ENCODE measurements around the gene BCL3. TPM values are rescaled to one million over a fixed set of nuclear protein-coding genes. Genes with fewer than 3 reads are reported as not detected.
A peak's percentile ranks its signal among the peaks of the same experiment; 100 is the strongest.

BCL3 gene
- total and polyA plus RNA-seq, 2 of the 13 experiments (the other 11 are each of a cell fraction or from before 2014, with no cell fraction given): 2.3 to 4.0 TPM

DNA sequence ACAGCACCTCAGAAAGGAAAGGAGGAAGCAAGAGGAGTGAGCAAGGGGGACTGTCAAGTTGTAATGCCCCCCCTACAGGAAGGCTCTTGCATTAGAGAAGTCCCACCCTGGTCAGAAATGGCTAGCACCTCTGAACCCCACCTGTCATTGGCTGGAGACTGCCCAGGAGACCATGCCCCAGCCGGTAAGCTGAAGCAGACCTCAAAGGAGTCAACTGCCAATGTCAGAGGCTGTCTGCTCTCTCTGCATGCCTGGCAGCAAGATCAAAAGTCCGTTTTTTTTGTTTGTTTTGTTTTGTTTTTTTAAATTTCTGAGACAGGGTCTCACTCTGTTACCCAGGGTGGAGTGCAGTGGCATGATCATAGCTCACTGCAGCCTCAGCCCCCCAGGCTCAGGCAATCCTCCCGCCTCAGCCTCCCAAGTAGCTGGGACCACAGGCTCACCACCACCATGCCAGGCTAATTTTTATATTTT, 8.1 kb upstream of the BCL3 start (continued):
- TF ChIP-seq FOXP1 (IDR thresholded peaks at IDR 0.05) (no peak), FOXP1 (CRISPR knock-in tag; IDR thresholded peaks at IDR 0.05) (0 out of 2 replicates have a peak, but pooled peaks have one; percentile 23), SNAI1 (CRISPR knock-in tag; IDR thresholded peaks at IDR 0.05; ENCODE audit: borderline replicate concordance) (no peak), CENPX (CRISPR knock-in tag; IDR thresholded peaks at IDR 0.05) (no peak), ZNF891 (CRISPR knock-in tag; IDR thresholded peaks at IDR 0.05) (no peak), ZNF530 (CRISPR knock-in tag; IDR thresholded peaks at IDR 0.05; ENCODE audit: low read depth) (no peak), MIXL1 (CRISPR knock-in tag; IDR thresholded peaks at IDR 0.05) (0 out of 2 replicates have a peak, but pooled peaks have one; percentile 23), TOE1 (CRISPR knock-in tag; IDR thresholded peaks at IDR 0.05) (no peak), ZNF800 (CRISPR knock-in tag; IDR thresholded peaks at IDR 0.05) (no peak), MTF1 (CRISPR knock-in tag; IDR thresholded peaks at IDR 0.05) (no peak), KDM5B (CRISPR knock-in tag; IDR thresholded peaks at IDR 0.05; ENCODE audit: borderline replicate concordance) (no peak), MBD4 (IDR thresholded peaks at IDR 0.05; ENCODE audit: borderline replicate concordance, low read length) (no peak), ZNF441 (CRISPR knock-in tag; IDR thresholded peaks at IDR 0.05; ENCODE audit: borderline replicate concordance) (no peak), SAP130 (CRISPR knock-in tag; IDR thresholded peaks at IDR 0.05; ENCODE audit: low read depth) (peak; percentile 68), JDP2 (CRISPR knock-in tag; IDR thresholded peaks at IDR 0.05; ENCODE audit: borderline replicate concordance) (no peak), ZBTB8A (CRISPR knock-in tag; IDR thresholded peaks at IDR 0.05; ENCODE audit: borderline replicate concordance, low read depth) (no peak), NR1H2 (CRISPR knock-in tag; IDR thresholded peaks at IDR 0.05; ENCODE audit: borderline replicate concordance, low read depth) (no peak), RNF2 (conservative IDR thresholded peaks at IDR 0.05; ENCODE audit: low read depth) (no peak), HMG20A (CRISPR knock-in tag; IDR thresholded peaks at IDR 0.05; ENCODE audit: borderline replicate concordance) (peak; percentile 48; the same call in 1 of the 2 replicates), NR2F1 (CRISPR knock-in tag; IDR thresholded peaks at IDR 0.05) (no peak), CENPT (CRISPR knock-in tag; IDR thresholded peaks at IDR 0.05; ENCODE audit: low read depth) (no peak), ZNF639 (CRISPR knock-in tag; conservative IDR thresholded peaks at IDR 0.05) (no peak)
- TF ChIP-seq, protein P1, sequence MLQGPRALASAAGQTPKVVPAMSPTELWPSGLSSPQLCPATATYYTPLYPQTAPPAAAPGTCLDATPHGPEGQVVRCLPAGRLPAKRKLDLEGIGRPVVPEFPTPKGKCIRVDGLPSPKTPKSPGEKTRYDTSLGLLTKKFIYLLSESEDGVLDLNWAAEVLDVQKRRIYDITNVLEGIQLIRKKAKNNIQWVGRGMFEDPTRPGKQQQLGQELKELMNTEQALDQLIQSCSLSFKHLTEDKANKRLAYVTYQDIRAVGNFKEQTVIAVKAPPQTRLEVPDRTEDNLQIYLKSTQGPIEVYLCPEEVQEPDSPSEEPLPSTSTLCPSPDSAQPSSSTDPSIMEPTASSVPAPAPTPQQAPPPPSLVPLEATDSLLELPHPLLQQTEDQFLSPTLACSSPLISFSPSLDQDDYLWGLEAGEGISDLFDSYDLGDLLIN (CRISPR knock-in tag; IDR thresholded peaks at IDR 0.05; ENCODE audit: borderline replicate concordance): no peak
- TF ChIP-seq, protein P2, sequence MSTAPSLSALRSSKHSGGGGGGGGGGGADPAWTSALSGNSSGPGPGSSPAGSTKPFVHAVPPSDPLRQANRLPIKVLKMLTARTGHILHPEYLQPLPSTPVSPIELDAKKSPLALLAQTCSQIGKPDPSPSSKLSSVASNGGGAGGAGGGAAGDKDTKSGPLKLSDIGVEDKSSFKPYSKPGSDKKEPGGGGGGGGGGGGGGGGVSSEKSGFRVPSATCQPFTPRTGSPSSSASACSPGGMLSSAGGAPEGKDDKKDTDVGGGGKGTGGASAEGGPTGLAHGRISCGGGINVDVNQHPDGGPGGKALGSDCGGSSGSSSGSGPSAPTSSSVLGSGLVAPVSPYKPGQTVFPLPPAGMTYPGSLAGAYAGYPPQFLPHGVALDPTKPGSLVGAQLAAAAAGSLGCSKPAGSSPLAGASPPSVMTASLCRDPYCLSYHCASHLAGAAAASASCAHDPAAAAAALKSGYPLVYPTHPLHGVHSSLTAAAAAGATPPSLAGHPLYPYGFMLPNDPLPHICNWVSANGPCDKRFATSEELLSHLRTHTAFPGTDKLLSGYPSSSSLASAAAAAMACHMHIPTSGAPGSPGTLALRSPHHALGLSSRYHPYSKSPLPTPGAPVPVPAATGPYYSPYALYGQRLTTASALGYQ (CRISPR knock-in tag; IDR thresholded peaks at IDR 0.05): no peak
- TF ChIP-seq, protein P3, sequence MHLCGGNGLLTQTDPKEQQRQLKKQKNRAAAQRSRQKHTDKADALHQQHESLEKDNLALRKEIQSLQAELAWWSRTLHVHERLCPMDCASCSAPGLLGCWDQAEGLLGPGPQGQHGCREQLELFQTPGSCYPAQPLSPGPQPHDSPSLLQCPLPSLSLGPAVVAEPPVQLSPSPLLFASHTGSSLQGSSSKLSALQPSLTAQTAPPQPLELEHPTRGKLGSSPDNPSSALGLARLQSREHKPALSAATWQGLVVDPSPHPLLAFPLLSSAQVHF (CRISPR knock-in tag; IDR thresholded peaks at IDR 0.05): no peak
- TF ChIP-seq, protein P4, sequence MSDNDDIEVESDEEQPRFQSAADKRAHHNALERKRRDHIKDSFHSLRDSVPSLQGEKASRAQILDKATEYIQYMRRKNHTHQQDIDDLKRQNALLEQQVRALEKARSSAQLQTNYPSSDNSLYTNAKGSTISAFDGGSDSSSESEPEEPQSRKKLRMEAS (IDR thresholded peaks at IDR 0.05): no peak
